HL-60 (cell line): Measurements from ENCODE around the gene DACT2.

Experiments
- DNase-seq, 2 experiments: peaks; one replicate each; pipeline ENCODE4 v3.0.0-alpha.2; 2010 to 2020; ENCODE audit warnings: low read depth in 1 of 2, low spot score in 1 of 2
- H3K27ac ChIP-seq: fragments of 250-450 bp; sonication (Bioruptor Pico); replicated peaks from 2 replicates; pipeline ENCODE4 v1.5.1; 2020; ENCODE audit warnings: mild to moderate bottlenecking, moderate library complexity
- H3K27me3 ChIP-seq: fragments of 250-450 bp; sonication (Bioruptor Pico); 2 replicates; pipeline ENCODE4 v1.5.1; 2021; ENCODE audit warnings: mild to moderate bottlenecking, moderate library complexity; ENCODE audit not compliant: insufficient read depth, poor library complexity, severe bottlenecking
- H3K4me3 ChIP-seq: replicated peaks from 2 replicates; pipeline ENCODE4 v1.5.1; 2011; ENCODE audit warnings: mild to moderate bottlenecking, control low read depth, low read length; ENCODE audit not compliant: insufficient read depth
- CTCF ChIP-seq: IDR thresholded peaks from one replicate; pipeline ENCODE4 v1.5.1; 2011; ENCODE audit warnings: low read length, control low read depth, inconsistent platforms; ENCODE audit not compliant: insufficient read depth
- GABPA ChIP-seq: IDR thresholded peaks from 2 replicates; pipeline ENCODE4 v1.6.1; 2012; ENCODE audit warnings: low read depth
- POLR2AphosphoS5 ChIP-seq: IDR thresholded peaks from 2 replicates; pipeline ENCODE4 v1.6.1; 2012; ENCODE audit warnings: low read depth
- REST ChIP-seq: IDR thresholded peaks from 2 replicates; pipeline ENCODE4 v1.6.1; 2012; ENCODE audit warnings: low read depth; ENCODE audit not compliant: insufficient replicate concordance
- SPI1 ChIP-seq: IDR thresholded peaks from 2 replicates; pipeline ENCODE4 v1.6.1; 2012; ENCODE audit warnings: low read depth, mild to moderate bottlenecking, borderline replicate concordance

DACT2 gene

GRCh38 chr6:168280899-168281245, 38.7 kb downstream of the DACT2 start:
- TF ChIP-seq POLR2AphosphoS5 (no peak), REST (no peak), CTCF (no peak), GABPA (no peak), SPI1 (no peak)
- Histone ChIP-seq H3K4me3 (no peak overlapping the region), H3K27me3 (no peaks in the 10 kb centered on the region), H3K27ac (no peak overlapping the region)
- no peak for DNase-seq

GRCh38 chr6:168280020-168280898, 39.3 kb downstream of the DACT2 start:
- no peak overlapping the region for H3K4me3 ChIP-seq
- TF ChIP-seq REST: no peak
- no peak for TF ChIP-seq GABPA
- no peak for TF ChIP-seq POLR2AphosphoS5
- TF ChIP-seq SPI1: no peak
- TF ChIP-seq CTCF: no peak
- no peak overlapping the region for H3K27ac ChIP-seq
- DNase-seq: no peak
- H3K27me3 ChIP-seq: no peaks in the 10 kb centered on the region

GRCh38 chr6:168279403-168279935, 40.1 kb downstream of the DACT2 start:
- Histone ChIP-seq H3K4me3 (no peak overlapping the region), H3K27ac (no peak overlapping the region), H3K27me3 (no peaks in the 10 kb centered on the region)
- TF ChIP-seq SPI1 (no peak), POLR2AphosphoS5 (no peak), REST (no peak), GABPA (no peak), CTCF (no peak)
- no peak for DNase-seq
